GM10847 (cell line): ENCODE results near the gene TRAF4.

ENCODE experiments used
- POLR2A ChIP-seq: IDR thresholded peaks from 2 replicates; pipeline ENCODE4 v1.6.1; 2011; ENCODE audit not compliant: insufficient read length; ENCODE audit errors: extremely low read depth

The TRAF4 gene

DNA sequence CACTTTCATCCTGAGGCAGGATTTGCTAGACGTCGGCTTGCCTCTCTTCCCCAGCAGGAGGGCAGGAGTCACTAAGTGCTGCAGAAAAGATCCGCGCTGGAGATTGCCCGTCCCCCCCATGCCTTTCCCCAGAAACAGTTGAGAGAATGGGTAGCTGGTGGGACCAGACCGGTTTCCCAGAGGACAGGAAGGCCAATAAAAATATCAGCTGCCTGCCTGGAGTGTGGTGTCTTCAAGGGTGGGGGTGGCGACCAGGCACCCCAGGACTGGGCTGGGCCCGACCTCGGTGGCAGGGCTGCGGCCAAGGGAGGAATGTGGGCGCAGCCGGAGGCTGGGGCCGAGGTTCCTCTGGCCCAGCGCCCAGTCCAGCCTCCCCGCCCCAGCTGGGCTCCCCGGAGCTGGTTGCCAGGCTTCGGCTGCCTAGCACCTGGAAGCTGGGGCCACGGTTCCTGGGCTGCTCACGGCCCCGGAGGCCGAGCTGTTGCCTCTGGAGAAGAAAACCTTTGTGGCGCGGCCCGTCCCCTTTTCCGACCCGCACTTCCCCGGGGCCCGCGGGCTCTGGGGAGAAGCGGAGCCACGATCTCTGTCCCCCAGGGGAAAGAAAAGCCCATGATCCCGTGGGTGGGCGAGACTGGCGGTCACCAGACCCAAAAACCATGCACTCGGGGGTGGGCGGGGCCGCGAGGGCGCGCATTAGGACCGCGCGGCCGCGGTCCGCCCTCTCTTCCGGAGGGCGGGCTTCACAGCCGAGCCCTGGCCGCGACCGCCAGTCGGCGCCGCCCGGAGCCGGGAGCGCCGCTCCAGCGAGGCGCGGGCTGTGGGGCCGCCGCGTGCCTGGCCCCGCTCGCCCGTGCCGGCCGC is at the start of gene TRAF4:
TSS of gene TRAF4 (plus strand) at position 769 of the 861 bp plus-strand sequence. CDS start 102 bp downstream, outside the sequence.
- peak; percentile 98 for TF ChIP-seq POLR2A

- TF ChIP-seq POLR2A, result no peak
Observed at GRCh38 chr17:28698253-28698941, 45.4 kb upstream of the TRAF4 start.

DNA sequence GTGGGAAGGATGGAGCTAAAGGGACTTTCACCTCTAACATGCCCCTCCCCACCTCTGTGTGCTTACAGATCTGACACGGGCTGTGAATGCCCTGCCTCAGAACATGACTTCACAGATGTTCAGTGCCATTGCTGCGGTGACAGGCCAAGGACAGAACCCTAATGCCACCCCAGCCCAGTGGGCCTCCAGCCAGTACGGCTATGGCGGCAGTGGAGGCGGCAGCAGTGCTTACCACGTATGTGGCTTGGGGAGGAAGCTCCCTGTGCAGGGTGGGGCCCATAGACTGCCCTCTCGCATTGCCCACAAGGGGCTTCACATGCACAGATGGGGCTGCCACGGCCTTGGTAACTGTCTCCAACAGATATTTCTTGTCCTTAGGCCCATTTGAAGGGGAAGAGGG is 43.5 kb upstream of the TRAF4 start:
- TF ChIP-seq POLR2A, result no peak

- TF ChIP-seq POLR2A, result no peak
Observed at GRCh38 chr17:28700830-28701492, 42.9 kb upstream of the TRAF4 start.

DNA sequence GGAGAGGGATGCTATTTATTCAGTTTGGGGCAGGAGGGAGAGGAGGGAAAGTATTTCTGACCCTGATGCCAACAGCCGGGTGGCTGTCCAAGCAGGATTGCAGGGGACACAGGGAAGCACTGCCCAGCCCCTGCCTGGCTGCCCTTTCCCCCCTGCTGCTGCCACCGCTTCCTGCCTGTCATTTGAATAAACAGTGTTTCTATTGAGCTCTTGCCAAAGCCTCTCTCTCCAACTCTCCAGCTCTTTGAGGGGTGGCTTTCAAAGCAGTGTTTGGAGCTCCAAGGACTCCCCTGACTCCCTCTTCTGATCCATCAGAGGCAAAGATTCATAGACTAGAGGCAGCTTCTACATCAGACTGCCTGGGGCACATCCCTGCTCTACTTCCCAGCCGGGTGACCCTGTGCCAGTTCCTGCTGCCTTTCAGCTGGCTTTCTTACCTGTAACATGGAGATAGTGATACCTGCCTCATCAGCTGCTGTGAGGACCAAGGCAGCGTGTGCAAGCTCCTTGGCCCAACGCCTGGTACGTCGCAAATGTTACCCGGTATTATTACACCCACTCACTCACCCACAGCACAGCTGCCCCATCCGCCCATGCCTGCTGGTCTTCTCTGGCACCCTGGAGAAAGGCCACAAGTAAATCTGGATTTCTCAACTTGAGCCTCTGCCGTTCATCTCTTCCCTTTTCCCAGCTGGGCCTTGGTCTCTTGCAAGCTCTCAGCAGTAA is 41.6 kb upstream of the TRAF4 start:
- no peak for TF ChIP-seq POLR2A

- TF ChIP-seq POLR2A, result no peak
Observed at GRCh38 chr17:28702752-28703150, 41.1 kb upstream of the TRAF4 start.

DNA sequence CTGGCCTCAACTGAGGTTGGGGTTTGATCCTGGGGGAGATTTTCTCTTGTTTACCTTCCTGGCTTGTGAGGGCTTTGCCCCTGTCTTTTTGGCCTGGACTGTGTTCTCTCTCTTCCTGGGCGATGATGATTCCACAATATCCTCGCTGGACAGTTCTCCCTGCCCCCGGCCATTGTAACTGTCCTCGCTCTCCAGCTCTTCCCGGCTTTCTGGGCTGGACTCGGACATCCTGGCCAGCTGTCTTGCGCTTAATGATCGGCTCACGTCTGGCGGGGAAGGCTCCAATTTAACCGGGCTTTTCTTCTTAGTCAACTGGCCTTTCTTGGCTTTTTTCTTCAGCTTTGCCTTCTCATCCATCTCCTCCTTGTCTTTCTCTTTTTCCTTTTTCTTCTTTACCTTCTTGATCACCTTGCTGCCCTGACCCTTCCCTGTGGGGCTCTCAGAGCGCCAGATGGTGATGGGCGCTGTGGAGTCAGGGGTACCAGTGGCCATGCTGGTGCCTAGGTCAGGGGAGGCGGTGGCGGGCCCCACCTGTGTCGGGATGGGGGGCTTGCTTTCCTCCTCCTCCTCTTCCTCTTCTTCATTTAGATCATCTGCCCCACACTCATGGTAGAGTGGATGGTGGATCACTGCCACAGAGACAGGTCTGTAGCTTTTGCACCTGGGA is 40.1 kb upstream of the TRAF4 start:
- no peak for TF ChIP-seq POLR2A

DNA sequence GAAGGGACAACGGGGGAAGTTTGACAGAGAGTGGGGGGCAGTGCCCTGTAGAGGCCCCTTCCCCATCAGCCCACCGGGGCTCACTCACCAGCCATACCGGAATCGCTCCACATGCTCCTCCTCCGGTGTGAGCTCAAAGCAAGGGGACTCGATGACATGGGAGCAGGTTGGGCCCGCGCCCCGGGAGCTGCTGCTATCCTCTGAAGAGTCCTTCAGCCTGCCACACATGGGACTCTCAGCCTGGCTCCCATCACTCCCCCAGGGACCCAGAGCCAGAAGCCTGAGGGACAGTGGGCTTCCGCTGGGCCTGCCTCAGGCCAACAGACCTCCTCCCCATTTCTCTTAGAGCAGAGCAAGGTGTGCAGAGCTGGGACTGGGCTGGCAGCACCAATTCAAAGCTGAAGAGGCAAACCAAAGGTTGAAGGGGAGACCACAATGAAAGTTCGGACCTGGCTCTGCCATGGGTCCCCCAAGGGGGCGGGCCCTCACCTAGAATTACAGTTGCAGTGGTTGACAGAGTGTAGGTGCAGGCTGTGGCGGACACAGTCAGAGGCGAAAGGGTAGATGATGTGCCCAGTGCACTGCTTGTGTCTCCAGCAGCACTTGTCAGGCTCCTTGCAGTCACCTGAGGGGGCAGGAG is 39.5 kb upstream of the TRAF4 start:
- TF ChIP-seq POLR2A, result no peak

DNA sequence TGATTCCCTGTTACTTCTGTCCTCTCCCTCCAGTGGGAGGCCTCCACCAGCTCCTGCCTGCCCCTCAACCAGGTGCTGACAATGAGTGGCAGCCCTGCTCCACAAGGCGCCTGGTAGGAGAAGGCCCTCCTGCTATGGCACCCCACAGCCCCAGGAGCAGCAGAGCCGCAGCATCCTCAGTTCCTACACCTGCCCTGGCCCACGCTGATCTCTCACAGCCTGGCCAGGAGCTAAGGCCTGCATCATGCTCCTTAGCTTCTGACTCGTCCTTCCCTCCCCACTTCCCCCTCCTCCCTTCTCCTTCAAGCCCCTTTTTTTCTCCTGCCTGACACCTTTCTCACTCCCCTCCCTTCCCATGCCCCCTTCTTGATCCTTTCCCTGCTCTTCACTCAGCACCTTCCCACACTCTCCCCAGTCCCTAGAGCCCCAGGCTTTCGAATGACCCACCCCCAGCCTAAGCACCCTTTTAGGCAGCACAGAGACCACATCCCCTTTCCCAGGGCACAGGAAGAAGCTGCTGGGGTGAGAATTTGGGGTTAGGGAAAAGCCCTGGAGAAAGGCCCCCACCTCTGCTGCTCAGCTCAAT is 38.6 kb upstream of the TRAF4 start:
- no peak for TF ChIP-seq POLR2A

GRCh38 chr17:28705728-28706334 is 38.0 kb upstream of the TRAF4 start:
- TF ChIP-seq POLR2A, result no peak

- no peak for TF ChIP-seq POLR2A
Observed at GRCh38 chr17:28706471-28707338, 37.1 kb upstream of the TRAF4 start.

GRCh38 chr17:28707339-28707720 is 36.5 kb upstream of the TRAF4 start:
- no peak for TF ChIP-seq POLR2A

- TF ChIP-seq POLR2A, result peak; percentile 64
Observed at GRCh38 chr17:28710861-28711722, 32.7 kb upstream of the TRAF4 start.
